Right atrium auricular region (tissue), 2 donors: ENCODE data around the gene LHX6. TPM values are rescaled to one million over a fixed set of nuclear protein-coding genes. Genes with fewer than 3 reads are reported as not detected.

Source experiments
- DNase-seq: peaks from one replicate; pipeline ENCODE4 v3.0.0-alpha.2; 2019; ENCODE audit warnings: low spot score
- H3K27ac ChIP-seq, 2 donors: fragments of 200-600 bp; sonication (generic); 1 replicate in 1 of 2; 2 replicates in 1 of 2; pipeline ENCODE4 v1.5.1; 2016 to 2019
- H3K27me3 ChIP-seq, 2 donors: fragments of 200-600 bp; sonication (generic); one replicate each; pipeline versions ENCODE4 v1.5.1 to v1.6.0; 2017 to 2019
- H3K36me3 ChIP-seq: fragments of 200-600 bp; sonication (generic); one replicate; pipeline ENCODE4 v1.5.1; 2016
- H3K4me1 ChIP-seq, 2 donors: fragments of 200-600 bp; sonication (generic); one replicate each; pipeline versions ENCODE4 v1.5.1 to v1.6.0; 2017 to 2019
- H3K4me3 ChIP-seq, 2 donors: fragments of 200-600 bp; sonication (generic); 1 replicate in 1 of 2; 2 replicates in 1 of 2; pipeline ENCODE4 v1.5.1; 2017 to 2019; ENCODE audit warnings: mild to moderate bottlenecking in 1 of 2, moderate library complexity in 1 of 2
- H3K9me3 ChIP-seq, 2 donors: fragments of 200-600 bp; sonication (generic); one replicate each; pipeline ENCODE4 v1.5.1; 2019
- total RNA-seq, 2 donors: library from RNA; depleted of rRNA; stranded (reverse); fragments of >200 nt; gene quantifications; one replicate each; pipeline ENCODE4 v1.1.0, GENCODE V29; 2016
- TF ChIP-seq, protein P1 (sequence below), 2 donors: fragments of 200-600 bp; sonication (generic); IDR thresholded peaks; one replicate each; pipeline ENCODE4 v1.5.1; 2019; ENCODE audit warnings: antibody characterized with exemption in 2 of 2

Gene LHX6
- total RNA-seq, 2 donors from 2014 or later, result 2.8 to 3.2 TPM

- Histone ChIP-seq H3K9me3 (no peaks in the 10 kb centered on the region), H3K27ac (no peak overlapping the region), H3K27me3 (peaks cover 14 to 30% of the 10 kb centered on the region in 2 donors), H3K36me3 (no peaks in the 10 kb centered on the region), H3K4me1 (peaks cover 0 to 19% of the 10 kb centered on the region in 2 donors), H3K4me3 (no peak overlapping the region)
- TF ChIP-seq, protein P1, sequence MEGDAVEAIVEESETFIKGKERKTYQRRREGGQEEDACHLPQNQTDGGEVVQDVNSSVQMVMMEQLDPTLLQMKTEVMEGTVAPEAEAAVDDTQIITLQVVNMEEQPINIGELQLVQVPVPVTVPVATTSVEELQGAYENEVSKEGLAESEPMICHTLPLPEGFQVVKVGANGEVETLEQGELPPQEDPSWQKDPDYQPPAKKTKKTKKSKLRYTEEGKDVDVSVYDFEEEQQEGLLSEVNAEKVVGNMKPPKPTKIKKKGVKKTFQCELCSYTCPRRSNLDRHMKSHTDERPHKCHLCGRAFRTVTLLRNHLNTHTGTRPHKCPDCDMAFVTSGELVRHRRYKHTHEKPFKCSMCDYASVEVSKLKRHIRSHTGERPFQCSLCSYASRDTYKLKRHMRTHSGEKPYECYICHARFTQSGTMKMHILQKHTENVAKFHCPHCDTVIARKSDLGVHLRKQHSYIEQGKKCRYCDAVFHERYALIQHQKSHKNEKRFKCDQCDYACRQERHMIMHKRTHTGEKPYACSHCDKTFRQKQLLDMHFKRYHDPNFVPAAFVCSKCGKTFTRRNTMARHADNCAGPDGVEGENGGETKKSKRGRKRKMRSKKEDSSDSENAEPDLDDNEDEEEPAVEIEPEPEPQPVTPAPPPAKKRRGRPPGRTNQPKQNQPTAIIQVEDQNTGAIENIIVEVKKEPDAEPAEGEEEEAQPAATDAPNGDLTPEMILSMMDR (IDR thresholded peaks at IDR 0.05), result no peak
- DNase-seq, result no peak
These were observed 15.6 kb downstream of the LHX6 start for GRCh38 chr9:122213102-122213588.

DNA sequence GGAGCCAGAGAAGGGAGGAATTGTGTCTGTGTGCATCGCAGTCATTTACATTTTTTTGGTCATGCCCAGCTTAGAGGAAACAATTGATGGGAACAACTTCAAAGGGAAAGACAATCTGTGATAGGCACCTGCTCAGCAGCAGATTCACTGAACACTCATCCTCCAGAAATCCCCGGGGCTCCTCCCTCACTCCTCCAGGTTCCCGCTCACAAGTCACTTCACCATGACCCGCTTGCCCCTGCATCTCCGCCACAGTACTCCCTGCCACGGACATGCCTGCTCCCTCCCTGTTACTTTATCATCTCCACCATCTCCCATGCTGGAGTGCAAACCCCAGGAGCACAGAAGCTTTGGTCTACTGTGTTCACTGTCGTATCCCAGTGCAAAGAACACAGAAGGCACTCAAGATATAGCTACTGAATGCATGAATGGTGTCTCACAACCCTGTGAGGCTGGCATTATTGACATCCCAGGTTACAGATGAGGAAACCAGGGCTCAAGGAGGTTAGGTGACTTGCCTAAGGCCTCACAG is 16.2 kb downstream of the LHX6 start:
- no peak overlapping the region for H3K27ac ChIP-seq
- TF ChIP-seq, protein P1 (IDR thresholded peaks at IDR 0.05), result no peak
- no peaks in the 10 kb centered on the region for H3K9me3 ChIP-seq
- peaks cover 13 to 26% of the 10 kb centered on the region in 2 donors for H3K27me3 ChIP-seq
- no peaks in the 10 kb centered on the region for H3K36me3 ChIP-seq
- peaks cover 0 to 19% of the 10 kb centered on the region in 2 donors for H3K4me1 ChIP-seq
- DNase-seq, result no peak
- H3K4me3 ChIP-seq, result no peak overlapping the region

DNA sequence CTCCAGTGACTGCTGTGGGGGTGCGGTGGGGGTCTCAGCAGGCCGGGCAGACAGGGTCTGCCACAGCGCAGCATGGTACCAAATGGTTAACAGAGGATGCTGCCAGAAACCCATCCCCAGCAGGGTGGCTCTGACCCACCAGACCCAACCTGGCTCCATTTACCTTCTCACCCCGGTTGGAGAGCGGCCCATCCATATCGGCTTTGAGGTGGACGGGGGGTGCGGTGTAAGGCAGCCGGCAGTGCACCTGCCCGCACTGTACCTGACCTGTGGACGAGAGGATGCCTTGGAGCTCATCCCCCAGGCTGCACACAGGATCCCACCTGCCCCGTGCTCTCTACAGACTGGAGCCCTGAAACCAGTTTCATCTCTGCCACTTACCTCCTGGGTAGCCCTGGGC is 19.3 kb downstream of the LHX6 start:
- H3K4me3 ChIP-seq, result no peak overlapping the region
- peaks cover 12 to 15% of the 10 kb centered on the region in 2 donors for H3K27me3 ChIP-seq
- peaks cover 0 to 13% of the 10 kb centered on the region in 2 donors for H3K4me1 ChIP-seq
- DNase-seq, result no peak
- no peak overlapping the region for H3K27ac ChIP-seq
- H3K9me3 ChIP-seq, result no peaks in the 10 kb centered on the region
- H3K36me3 ChIP-seq, result no peaks in the 10 kb centered on the region
- TF ChIP-seq, protein P1 (IDR thresholded peaks at IDR 0.05), result no peak

- no peaks in the 10 kb centered on the region for H3K36me3 ChIP-seq
- TF ChIP-seq, protein P1 (IDR thresholded peaks at IDR 0.05), result no peak
- DNase-seq, result no peak
- no peak overlapping the region for H3K4me3 ChIP-seq
- no peaks in the 10 kb centered on the region for H3K27me3 ChIP-seq
- no peaks in the 10 kb centered on the region for H3K4me1 ChIP-seq
- no peaks in the 10 kb centered on the region for H3K9me3 ChIP-seq
- no peak overlapping the region for H3K27ac ChIP-seq
These were observed 21.7 kb downstream of the LHX6 start for GRCh38 chr9:122207096-122207495.

- no peaks in the 10 kb centered on the region for H3K9me3 ChIP-seq
- H3K4me3 ChIP-seq, result no peak overlapping the region
- H3K36me3 ChIP-seq, result no peaks in the 10 kb centered on the region
- no peaks in the 10 kb centered on the region for H3K27me3 ChIP-seq
- H3K27ac ChIP-seq, result no peak overlapping the region
- TF ChIP-seq, protein P1 (IDR thresholded peaks at IDR 0.05), result no peak
- DNase-seq, result no peak
- H3K4me1 ChIP-seq, result no peaks in the 10 kb centered on the region
These were observed 22.4 kb downstream of the LHX6 start for GRCh38 chr9:122206118-122207046.
